ENCODE data around the gene DMD. TPM values are rescaled to one million over a fixed set of nuclear protein-coding genes. Genes with fewer than 3 reads are reported as not detected.

Gene DMD
- total and polyA plus RNA-seq, 2 donors (not counting 1 experiment from before 2014, with no cell fraction given), result 2.0 to 51.8 TPM

DNA sequence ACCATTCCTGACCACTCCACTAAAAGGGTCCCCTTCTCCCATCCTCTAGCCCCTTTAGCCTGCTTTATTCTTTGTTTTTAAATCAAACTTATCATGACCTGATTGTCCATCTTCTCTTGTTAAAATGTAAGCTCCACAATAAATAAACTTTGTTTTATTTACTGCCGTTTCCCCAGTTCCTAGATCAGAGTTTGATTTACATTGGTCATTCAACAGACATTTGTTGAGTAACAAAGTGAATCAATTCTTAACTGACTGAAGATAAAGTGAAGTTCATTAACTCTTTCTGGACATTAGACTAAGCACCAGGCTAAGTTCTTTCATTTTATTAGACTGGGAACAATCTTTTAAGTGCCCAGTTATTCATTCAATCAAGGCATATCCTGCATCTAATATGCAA lies 1876.4 kb downstream of the DMD start:
- ATAC-seq (ENCODE audit: low read depth), result no peak

More for the DNA sequence above, 1876.4 kb downstream of the DMD start:
- H3K27ac Mint-ChIP-seq, result no peak overlapping the region
- H4K20me1 ChIP-seq (ENCODE audit: control insufficient read depth, insufficient read depth, low read length, poor library complexity, severe bottlenecking), result no peaks in the 10 kb centered on the region
- no peaks in the 10 kb centered on the region for H3K4me1 ChIP-seq (ENCODE audit: control insufficient read depth in 2 of 2, insufficient read depth in 2 of 2, low read length in 2 of 2)
- intact Hi-C loops (cut with micrococcal nuclease), result no loop called here
- ChIA-PET POLR2A (no interaction called here), CTCF (no interaction called here)
- WGBS (ENCODE audit: insufficient coverage), result no CpG with 5 or more reads among the region's 1 CpG
- H3K79me2 ChIP-seq (ENCODE audit: control insufficient read depth, insufficient read depth, low read length), result no peaks in the 10 kb centered on the region
- H3K9me3 ChIP-seq (ENCODE audit: control extremely low read depth in 1 of 3, control insufficient read depth in 2 of 3, insufficient read depth in 1 of 3, low read length in 2 of 3), result no peaks in the 10 kb centered on the region
- H3K9ac ChIP-seq (ENCODE audit: low read length), result no peak overlapping the region
- H3K4me3 Mint-ChIP-seq, result no peak overlapping the region
- H3K9me3 Mint-ChIP-seq (ENCODE audit: insufficient read depth), result no peaks in the 10 kb centered on the region
- H3K27me3 Mint-ChIP-seq, result no peaks in the 10 kb centered on the region
- no peaks in the 10 kb centered on the region for H3K4me1 Mint-ChIP-seq
- no peak overlapping the region for H3K27ac ChIP-seq (ENCODE audit: low read length in 2 of 2)
- H3K4me2 ChIP-seq (replicated peaks; ENCODE audit: low read depth, low read length, poor library complexity, severe bottlenecking), result no peak overlapping the region
- H3K36me3 ChIP-seq (replicated peaks in 1 of 2; ENCODE audit: control extremely low read depth in 1 of 2, control insufficient read depth in 1 of 2, extremely low read depth in 1 of 2, insufficient read depth in 2 of 2, low read length in 1 of 2), result no peaks in the 10 kb centered on the region
- H3K4me3 ChIP-seq (ENCODE audit: control extremely low read depth in 1 of 5, extremely low read depth in 1 of 5, insufficient read depth in 1 of 5, low read depth in 2 of 5, low read length in 4 of 5), result no peak overlapping the region
- no peaks in the 10 kb centered on the region for H3K27me3 ChIP-seq (replicated peaks in 1 of 4; ENCODE audit: control extremely low read depth in 1 of 4, control insufficient read depth in 3 of 4, insufficient read depth in 4 of 4, low read length in 3 of 4)
- no peak for DNase-seq
- H2AFZ ChIP-seq (ENCODE audit: insufficient read depth, low read depth, low read length, poor library complexity, severe bottlenecking), result no peak overlapping the region
- TF ChIP-seq EZH2 (IDR thresholded peaks at IDR 0.05; ENCODE audit: borderline replicate concordance, insufficient read depth, low read depth, low read length, poor library complexity, severe bottlenecking) (no peak), CTCF (IDR thresholded peaks at IDR 0.05) (no peak)
